Activated CD4-positive, alpha-beta T cell treated with anti-CD3 and anti-CD28 coated beads for 48 hours (primary cell): ENCODE data around the gene TUBB4B.
A peak's percentile ranks its signal among the peaks of the same experiment; 100 is the strongest.
"Not testable (repeated sequence)": the region's sequence is repeated elsewhere in the genome, so short reads cannot be mapped to it uniquely, and the experiment has no call there.

Source experiments
- DNase-seq: peaks from one replicate; pipeline ENCODE4 v3.0.0-alpha.2; 2020

The TUBB4B gene

GRCh38 chr9:137253717-137254623 is 12.9 kb downstream of the TUBB4B start:
- no peak for DNase-seq

DNA sequence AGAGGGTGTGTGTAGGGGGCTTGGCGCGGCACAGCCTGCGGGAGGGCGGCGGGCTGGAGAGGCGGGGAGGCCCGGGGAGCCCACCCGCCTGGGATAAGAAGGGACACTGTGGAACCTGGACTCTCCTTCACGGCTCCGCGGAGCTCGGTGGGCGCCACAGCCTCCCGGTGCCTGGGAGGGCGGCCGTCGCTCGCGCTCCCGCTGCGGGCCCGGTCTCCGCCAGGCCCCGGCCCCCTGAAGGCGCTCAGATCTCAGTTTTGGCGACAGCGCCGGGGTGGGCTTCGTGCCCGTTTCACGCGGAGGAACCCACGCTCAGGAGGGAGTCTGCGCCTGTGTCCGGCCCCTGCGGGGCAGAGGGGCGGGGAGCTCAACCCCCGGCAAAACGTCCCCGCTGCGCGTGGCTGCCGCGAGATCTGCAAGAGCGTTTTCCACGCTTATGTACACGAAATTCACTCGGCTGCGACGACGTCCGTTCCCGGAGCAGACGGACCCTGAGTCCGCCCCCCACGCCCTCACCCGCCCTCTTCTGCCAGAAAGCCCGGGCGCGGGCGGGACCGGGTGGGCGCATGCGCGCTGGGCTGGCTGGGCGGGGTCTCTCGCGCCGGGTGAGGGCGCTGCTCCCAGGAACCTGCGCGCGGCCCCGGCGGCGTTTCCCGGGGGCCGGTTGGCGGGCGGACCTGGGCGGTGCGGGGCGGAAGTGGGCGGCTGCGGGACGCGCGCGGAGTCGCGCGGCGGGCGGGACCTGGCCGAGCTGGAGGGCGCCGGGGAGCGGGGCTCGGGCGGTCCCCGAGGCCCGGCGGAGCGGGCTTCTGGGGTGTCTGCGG is 13.7 kb downstream of the TUBB4B start, which contains the start of gene NELFB:
TSS of gene NELFB (plus strand) at position 704 of the 824 bp plus-strand sequence.
- peak; percentile 96 for DNase-seq

DNA sequence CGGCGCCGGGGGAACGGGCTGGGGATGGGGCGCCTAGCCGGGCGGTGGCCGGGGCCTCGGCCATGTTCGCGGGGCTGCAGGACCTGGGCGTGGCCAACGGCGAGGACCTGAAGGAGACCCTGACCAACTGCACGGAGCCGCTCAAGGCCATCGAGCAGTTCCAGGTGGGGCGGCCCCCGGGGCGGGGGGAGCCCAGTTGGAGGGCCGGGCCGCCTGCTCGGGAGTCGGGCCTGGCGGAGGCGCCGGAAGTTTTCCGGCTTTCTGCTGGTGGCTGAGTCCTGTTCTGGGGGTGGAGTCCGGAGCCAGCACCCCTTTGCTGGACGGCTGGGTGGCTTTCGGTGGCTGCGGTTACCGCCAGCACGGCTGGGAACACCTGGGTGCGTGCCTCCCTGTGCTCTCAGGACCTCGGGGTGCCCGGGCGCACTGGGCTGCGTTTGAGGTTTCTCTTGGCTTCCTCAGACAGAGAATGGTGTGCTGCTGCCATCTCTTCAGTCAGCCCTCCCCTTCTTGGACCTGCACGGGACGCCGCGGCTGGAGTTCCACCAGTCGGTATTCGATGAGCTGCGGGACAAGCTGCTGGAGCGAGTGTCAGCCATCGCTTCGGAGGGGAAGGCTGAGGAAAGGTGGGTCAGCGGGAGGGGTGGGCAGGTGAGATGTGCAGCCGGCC is 14.5 kb downstream of the TUBB4B start:
- DNase-seq = peak; percentile 50

DNA sequence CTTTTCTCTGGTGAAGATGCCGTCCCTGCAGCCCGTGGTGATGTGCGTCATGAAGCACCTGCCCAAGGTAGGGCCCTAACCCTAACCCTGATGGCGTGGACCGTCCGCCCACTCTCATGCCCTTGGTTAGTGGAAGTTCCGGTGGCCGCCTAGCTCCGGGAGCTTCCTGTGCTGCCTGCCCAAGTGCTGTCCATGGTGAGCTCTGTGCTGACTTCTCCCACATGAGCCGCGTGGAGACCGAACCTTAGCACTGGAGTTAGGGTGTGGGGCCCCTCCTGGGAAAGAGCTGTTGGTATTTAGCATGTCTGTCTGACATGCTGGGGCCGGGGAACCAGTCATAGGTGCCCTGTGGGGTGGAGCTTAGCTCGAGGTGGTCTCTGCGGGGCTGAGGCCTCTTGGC is 15.3 kb downstream of the TUBB4B start:
- DNase-seq = no peak

DNA sequence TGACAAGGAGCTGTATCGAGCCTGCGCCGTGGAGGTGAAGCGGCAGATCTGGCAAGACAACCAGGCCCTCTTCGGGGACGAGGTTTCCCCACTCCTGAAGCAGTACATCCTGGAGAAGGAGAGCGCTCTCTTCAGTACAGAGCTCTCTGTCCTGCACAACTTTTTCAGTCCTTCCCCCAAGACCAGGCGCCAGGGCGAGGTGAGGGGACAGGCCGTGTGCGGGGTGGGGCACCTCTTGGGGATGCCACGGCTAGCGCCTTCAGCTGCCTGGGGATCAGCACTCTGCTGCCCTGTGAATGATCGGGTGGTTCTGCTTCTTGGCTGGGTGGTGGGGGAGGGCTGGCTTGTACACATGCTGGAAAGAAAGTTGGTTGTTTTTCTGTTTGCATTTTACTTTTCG is 15.8 kb downstream of the TUBB4B start:
- no peak for DNase-seq

DNA sequence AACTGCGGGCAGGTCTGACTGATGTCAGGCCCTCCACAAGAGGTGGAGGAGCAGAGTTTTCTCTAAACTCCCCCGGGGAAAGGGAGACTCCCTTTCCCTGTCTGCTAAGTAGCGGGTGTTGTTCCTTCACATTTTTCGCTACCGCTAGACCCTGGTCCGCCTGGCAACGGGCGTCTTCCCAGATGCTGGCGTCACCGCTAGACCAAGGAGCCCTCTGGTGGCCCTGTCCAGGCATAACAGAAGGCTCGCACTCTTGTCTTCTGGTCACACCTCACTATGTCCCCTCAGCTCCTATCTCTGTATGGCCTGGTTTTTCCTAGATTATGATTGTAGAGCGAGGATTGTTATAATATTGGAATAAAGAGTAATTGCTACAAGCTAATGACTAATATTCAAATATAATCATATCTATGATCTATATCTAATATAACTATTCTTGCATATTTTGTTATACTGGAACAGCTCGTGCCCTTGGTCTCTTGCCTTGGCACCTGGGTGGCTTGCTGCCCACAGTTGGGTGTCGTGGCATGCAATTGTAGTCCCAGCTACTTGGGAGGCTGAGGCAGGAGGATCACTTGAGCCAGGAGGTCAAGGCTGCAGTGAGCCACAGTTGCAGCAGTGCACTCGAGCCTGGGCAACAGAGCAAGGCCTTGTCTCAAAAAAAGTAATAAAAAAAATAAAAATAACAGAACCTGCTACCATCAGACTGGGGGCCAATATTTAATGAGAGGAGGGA is 21.3 kb downstream of the TUBB4B start:
- DNase-seq = not testable (repeated sequence)

DNA sequence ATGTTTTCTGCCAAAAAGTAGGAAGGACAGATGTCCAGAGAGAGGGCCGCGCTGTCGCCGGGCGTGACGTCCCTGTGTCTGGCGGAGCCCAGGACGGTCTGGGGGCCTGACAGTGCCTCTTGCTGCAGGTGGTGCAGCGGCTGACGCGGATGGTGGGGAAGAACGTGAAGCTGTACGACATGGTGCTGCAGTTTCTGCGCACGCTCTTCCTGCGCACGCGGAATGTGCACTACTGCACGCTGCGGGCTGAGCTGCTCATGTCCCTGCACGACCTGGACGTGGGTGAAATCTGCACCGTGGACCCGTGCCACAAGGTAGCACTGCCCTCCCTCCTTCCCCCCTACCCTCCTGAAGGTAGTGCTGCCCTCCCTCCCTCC is 21.8 kb downstream of the TUBB4B start:
- no peak for DNase-seq

DNA sequence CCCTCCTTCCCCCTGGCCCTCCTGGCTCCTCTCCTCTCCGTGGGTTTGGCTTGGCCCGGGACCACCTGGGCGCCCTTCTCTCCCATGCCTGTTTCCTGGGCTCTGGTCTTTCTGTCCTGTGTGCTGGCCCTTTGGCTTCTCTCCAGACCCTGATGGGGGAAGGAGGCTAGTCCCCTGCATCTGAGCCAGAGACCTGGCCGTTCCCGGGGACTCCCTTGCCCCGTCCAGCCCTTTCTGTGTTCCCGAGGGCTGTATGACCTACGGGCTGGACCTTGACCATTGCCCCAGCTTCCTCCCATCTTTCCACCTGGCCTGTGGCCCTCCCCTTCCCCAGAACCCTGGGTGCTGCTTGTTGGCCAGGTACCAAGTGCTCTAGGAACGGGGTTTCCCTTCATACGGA is 22.4 kb downstream of the TUBB4B start:
- DNase-seq = no peak

- DNase-seq = no peak
Observed at GRCh38 chr9:137264067-137264466, 23.0 kb downstream of the TUBB4B start.

DNA sequence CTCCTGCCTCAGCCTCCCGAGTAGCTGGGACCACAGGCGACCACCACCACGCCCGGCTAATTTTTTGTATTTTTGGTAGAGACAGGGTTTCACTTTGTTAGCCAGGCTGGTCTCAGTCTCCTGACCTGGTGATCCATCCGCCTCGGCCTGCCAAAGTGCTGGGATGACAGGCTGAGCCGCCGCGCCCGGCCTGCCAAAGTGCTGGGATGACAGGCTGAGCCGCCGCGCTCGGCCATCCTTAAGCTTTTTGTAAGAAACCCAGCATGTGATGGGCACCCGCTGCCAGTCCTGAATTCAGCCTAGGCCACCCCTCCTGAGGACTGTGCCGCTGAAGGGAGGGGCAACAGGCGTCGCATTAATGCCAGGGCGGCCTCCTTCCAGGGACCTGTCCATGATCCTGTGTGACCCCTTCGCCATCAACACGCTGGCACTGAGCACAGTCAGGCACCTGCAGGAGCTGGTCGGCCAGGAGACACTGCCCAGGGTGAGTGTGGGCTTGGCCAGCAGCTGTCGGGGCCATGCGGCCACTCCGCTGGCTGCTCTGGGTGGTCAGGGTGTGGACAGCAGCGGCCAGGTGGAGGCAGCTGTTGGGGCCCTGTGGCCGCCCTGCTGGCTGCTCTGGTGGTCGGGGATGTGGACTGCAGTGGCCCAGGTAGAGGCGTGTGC is 24.5 kb downstream of the TUBB4B start:
- DNase-seq = no peak

DNA sequence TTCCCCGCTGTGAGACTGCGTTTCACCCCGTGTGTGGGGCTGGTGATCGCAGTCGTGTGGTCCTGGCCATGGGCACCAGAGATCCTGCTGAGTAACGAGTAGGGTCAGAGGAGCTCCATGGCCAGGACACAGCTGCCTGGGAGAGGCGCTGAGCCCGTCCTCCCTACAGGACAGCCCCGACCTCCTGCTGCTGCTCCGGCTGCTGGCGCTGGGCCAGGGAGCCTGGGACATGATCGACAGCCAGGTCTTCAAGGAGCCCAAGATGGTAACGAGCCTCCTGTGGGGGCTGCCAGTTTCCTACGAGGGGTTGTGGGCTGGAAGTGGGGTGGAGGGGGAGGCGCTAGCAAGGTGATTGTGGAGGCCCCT is 25.1 kb downstream of the TUBB4B start:
- DNase-seq = no peak

DNA sequence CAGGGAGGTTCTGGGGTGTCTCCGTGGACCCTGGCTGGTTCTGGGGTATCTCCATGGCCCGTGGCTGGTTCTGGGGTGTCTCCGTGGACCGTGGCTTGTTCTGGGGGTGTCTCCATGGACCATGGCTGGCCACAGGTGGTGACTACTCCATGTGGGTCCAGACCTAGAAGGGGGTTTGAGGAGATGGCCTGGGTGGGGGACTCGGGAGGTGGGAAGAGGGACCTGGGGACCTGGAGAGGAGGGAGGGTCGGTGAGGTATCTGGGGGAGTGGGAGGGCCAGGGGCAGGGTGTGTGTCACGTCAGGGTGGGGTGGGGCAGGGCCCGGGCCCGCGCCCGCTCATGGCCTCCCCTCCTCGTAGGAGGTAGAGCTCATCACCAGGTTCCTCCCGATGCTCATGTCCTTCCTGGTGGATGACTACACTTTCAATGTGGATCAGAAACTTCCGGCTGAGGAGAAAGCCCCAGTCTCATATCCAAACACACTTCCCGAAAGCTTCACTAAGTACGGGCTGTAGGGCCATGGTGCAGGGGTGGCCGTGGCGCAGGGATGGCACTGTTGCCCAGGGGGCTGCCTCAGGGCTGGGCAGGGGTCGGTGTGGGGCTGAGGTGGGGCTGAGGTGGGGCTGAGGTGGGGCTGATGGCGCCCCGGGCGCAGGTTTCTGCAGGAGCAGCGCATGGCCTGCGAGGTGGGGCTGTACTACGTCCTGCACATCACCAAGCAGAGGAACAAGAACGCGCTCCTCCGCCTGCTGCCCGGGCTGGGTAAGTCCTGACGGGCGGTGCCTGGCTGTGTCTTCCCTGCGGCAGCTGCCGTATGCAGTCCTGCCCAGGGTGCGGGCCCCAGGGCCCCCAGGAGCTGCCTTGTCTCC is 25.7 kb downstream of the TUBB4B start:
- no peak for DNase-seq

- no peak for DNase-seq
Observed at GRCh38 chr9:137267933-137268355, 26.9 kb downstream of the TUBB4B start.

GRCh38 chr9:137268538-137269201 is 27.6 kb downstream of the TUBB4B start:
- no peak for DNase-seq

- DNase-seq = no peak
Observed at GRCh38 chr9:137269231-137269772, 28.2 kb downstream of the TUBB4B start.

DNA sequence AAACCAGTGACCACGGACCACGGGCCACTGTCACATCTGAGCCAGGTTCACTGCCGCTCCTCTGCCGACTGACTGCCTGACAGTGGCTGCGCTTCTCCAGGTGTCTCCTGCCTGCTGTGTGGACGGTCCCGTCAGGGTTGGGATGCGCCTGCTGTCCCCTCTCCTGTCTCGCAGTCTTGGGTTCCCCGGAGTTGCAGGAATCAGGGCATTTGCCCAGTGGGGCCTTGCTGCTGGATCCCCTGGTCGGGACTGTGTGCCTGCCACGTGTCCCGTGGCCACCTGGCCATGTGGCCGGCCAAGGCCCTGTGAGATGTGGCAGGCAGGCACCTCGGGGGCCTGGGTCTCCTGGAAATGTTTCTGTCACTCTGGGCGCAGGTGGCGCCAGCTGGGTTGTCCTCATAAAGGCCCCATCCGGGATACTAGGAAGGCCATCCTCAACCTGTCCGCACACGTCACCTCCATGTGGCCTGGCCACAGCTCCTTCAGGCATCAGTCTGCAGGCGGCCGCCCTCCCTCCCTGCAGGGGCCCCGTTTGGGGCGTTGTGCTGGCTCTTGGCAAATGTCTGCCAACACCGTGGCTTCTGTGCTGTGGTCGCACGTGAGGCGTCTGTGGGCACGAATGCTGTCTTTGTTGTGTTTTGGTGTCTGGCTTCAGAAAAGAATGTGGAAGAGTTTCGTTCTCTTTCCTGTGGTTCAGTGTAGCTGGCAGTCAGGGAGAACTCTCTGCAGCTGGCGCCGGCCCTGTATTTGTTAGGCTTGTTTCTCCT is 30.0 kb downstream of the TUBB4B start:
- DNase-seq = peak; percentile 36

- DNase-seq = no peak
Observed at GRCh38 chr9:137271696-137272076, 30.6 kb downstream of the TUBB4B start.

DNA sequence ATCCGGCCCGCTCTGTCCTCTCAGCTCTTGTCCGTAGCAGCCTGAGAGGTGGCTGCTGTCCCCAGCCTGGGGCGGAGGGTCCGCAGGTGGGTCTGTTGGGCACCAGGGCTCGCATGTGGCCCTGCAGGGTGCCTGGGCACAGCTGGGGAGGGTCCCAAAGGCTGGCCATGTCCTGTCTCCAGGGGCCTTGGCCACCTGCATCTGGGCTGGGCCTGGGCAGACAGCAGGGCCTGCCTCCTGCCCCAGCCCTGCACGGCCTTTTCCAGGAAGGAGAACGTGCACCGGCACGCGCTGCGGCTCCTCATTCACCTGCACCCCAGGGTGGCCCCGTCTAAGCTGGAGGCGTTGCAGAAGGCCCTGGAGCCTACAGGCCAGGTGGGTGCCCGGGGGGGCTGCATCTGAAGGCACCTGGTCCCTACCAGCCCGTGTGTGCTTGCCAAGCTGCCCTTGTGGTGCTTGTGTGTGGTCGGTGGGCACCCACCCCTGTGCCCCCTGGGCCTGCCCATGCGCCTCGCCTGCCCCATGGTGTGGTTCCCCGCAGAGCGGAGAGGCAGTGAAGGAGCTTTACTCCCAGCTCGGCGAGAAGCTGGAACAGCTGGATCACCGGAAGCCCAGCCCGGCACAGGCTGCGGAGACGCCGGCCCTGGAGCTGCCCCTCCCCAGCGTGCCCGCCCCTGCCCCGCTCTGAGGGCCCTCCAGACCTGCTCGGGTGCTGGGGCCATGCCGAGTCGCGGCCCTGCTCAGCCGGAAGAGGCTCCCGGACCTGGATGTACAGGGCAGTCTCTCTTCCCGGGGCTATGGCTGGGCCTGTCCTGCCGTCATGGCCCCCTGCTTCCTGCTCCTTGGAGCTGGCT is 31.4 kb downstream of the TUBB4B start:
- no peak for DNase-seq
